SK-N-SH treated with all-trans-retinoic acid at 6 μM for 48 hours (cell line): ENCODE measurements around the gene FNDC3A.

ENCODE experiments used
- ZNF70 ChIP-seq: fragments of 450-650 bp; formaldehyde crosslinking; IDR thresholded peaks from 2 replicates; pipeline ENCODE4 v1.5.0; 2020; ENCODE audit warnings: mild to moderate bottlenecking, moderate library complexity
- TF ChIP-seq, protein P1 (sequence below): fragments of 250-450 bp; sonication (Bioruptor Pico); IDR thresholded peaks from 2 replicates; pipeline ENCODE4 v1.8.0; 2021; ENCODE audit warnings: low read depth, mild to moderate bottlenecking, moderate library complexity, borderline replicate concordance

DNA sequence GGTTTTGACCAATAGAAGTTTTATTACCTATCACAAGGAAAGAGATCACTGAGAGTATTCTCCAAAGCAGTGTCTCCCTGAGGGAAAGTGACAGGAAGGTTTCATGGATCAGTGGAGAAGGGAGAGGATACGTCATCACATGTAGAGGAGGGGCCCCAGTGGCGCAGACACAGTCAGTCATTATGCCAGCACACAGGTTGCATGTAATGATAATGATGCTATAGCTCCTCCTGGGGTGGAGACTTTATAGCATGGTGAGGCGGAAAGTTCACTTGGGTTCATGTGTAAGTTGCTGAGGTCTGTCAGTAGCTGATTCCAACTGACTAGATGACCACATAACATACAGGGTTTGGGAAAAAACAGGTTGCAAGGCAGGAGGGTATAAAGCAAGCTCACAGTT is 88.8 kb downstream of the FNDC3A start:
- TF ChIP-seq, protein P1, sequence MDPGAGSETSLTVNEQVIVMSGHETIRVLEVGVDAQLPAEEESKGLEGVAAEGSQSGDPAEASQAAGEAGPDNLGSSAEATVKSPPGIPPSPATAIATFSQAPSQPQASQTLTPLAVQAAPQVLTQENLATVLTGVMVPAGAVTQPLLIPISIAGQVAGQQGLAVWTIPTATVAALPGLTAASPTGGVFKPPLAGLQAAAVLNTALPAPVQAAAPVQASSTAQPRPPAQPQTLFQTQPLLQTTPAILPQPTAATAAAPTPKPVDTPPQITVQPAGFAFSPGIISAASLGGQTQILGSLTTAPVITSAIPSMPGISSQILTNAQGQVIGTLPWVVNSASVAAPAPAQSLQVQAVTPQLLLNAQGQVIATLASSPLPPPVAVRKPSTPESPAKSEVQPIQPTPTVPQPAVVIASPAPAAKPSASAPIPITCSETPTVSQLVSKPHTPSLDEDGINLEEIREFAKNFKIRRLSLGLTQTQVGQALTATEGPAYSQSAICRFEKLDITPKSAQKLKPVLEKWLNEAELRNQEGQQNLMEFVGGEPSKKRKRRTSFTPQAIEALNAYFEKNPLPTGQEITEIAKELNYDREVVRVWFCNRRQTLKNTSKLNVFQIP (CRISPR knock-in tag), result no peak
- no peak for TF ChIP-seq ZNF70
